SK-N-SH (cell line): ENCODE results near the gene CBLL2. TPM values are rescaled to one million over a fixed set of nuclear protein-coding genes. Genes with fewer than 3 reads are reported as not detected.

Experiments
- CTCF ChIA-PET: fragments of 300-600, 350-600 bp; formaldehyde crosslinking; extraction: SDS; loops from one replicate; lab custom pipeline; 2021; lab: Yijun Ruan, JAX
- POLR2A ChIA-PET: fragments of 350-600 bp; sonication (Branson Sonifier 250); formaldehyde crosslinking; extraction: SDS; loops from one replicate; lab custom pipeline; 2020; ENCODE audit warnings: antibody characterized with exemption, inconsistent platforms; lab: Yijun Ruan, JAX
- DNase-seq: peaks from one replicate; pipeline ENCODE4 v3.0.0; 2012
- H2AFZ ChIP-seq: fragments of 200-600 bp; sonication (generic); 2 replicates; pipeline ENCODE4 v1.8.1; 2016; ENCODE audit warnings: antibody characterized with exemption, mild to moderate bottlenecking, low read depth
- H3F3A ChIP-seq: fragments of 200-600 bp; sonication (generic); replicated peaks from 2 replicates; pipeline ENCODE3; 2016; ENCODE audit warnings: antibody characterized with exemption, mild to moderate bottlenecking; ENCODE audit not compliant: insufficient read depth
- H3K27ac ChIP-seq, 2 experiments: fragments of 200-500 bp in 1 of 2; fragments of 200-600 bp in 1 of 2; sonication (Bioruptor generic) in 1 of 2; sonication (generic), shearing (Covaris generic) in 1 of 2; 2 replicates each; pipeline versions ENCODE4 v1.5.1 to v1.6.1; 2014 to 2016; ENCODE audit warnings: low read depth in 2 of 2, inconsistent platforms in 1 of 2, low read length in 1 of 2, mild to moderate bottlenecking in 1 of 2, mixed read lengths in 1 of 2
- H3K27me3 ChIP-seq: fragments of 200-600 bp; sonication (generic), shearing (Covaris generic); 2 replicates; pipeline ENCODE4 v1.6.1; 2016; ENCODE audit warnings: mixed run types; ENCODE audit not compliant: insufficient read depth
- H3K36me3 ChIP-seq, 2 experiments: fragments of 200-500 bp in 1 of 2; fragments of 200-600 bp in 1 of 2; sonication (Bioruptor generic) in 1 of 2; sonication (generic) in 1 of 2; replicated peaks in 1 of 2; 2 replicates each; pipeline versions ENCODE3 to v1.5.1; 2014 to 2016; ENCODE audit warnings: low read length in 1 of 2, mild to moderate bottlenecking in 1 of 2; ENCODE audit not compliant: insufficient read depth in 2 of 2, control insufficient read depth in 1 of 2
- H3K4me1 ChIP-seq, 2 experiments: fragments of 200-500 bp in 1 of 2; fragments of 200-600 bp in 1 of 2; sonication (Bioruptor generic) in 1 of 2; sonication (generic), shearing (Covaris generic) in 1 of 2; 2 replicates each; pipeline versions ENCODE4 v1.5.1 to v1.6.1; 2014 to 2016; ENCODE audit warnings: low read depth in 1 of 2, low read length in 1 of 2, mixed run types in 1 of 2; ENCODE audit not compliant: insufficient read depth in 2 of 2, control insufficient read depth in 1 of 2
- H3K4me2 ChIP-seq: fragments of 200-600 bp; sonication (generic), shearing (Covaris generic); 2 replicates; pipeline ENCODE4 v1.6.1; 2017; ENCODE audit warnings: mixed run types
- H3K4me3 ChIP-seq, 2 experiments: fragments of 200-500 bp in 1 of 2; fragments of 200-600 bp in 1 of 2; sonication (Bioruptor generic) in 1 of 2; sonication (generic), shearing (Covaris generic) in 1 of 2; 2 replicates each; pipeline versions ENCODE4 v1.5.1 to v1.8.1; 2014 to 2016; ENCODE audit warnings: low read depth in 2 of 2, inconsistent platforms in 1 of 2, low read length in 1 of 2, mild to moderate bottlenecking in 1 of 2, mixed read lengths in 1 of 2, moderate library complexity in 1 of 2
- H3K79me2 ChIP-seq: fragments of 200-600 bp; sonication (generic); 2 replicates; pipeline ENCODE4 v1.8.1; 2017; ENCODE audit warnings: mild to moderate bottlenecking; ENCODE audit not compliant: insufficient read depth
- H3K9ac ChIP-seq: fragments of 200-600 bp; sonication (generic); 2 replicates; pipeline ENCODE4 v1.6.1; 2017; ENCODE audit warnings: mixed run types
- H3K9me2 ChIP-seq: fragments of 200-600 bp; sonication (generic); 2 replicates; pipeline ENCODE4 v1.6.1; 2017; ENCODE audit warnings: mixed run types
- H3K9me3 ChIP-seq: fragments of 200-600 bp; sonication (generic); 2 replicates; pipeline ENCODE4 v1.6.1; 2017; ENCODE audit warnings: mixed run types, mild to moderate bottlenecking, moderate library complexity
- H4K20me1 ChIP-seq: fragments of 200-600 bp; sonication (generic); 2 replicates; pipeline ENCODE4 v1.6.1; 2017; ENCODE audit warnings: mild to moderate bottlenecking, mixed run types; ENCODE audit not compliant: insufficient read depth
- FOSL2 ChIP-seq: IDR thresholded peaks from 2 replicates; pipeline ENCODE4 v1.4.0; 2012; ENCODE audit warnings: low read depth, mild to moderate bottlenecking, moderate library complexity, borderline replicate concordance
- FOXJ3 ChIP-seq: sonication (generic); formaldehyde crosslinking; IDR thresholded peaks from 2 replicates; pipeline ENCODE4 v1.5.1; 2020; ENCODE audit warnings: mild to moderate bottlenecking, missing genetic modification reagents
- GATA2 ChIP-seq: sonication (generic); formaldehyde crosslinking; IDR thresholded peaks from 2 replicates; pipeline ENCODE4 v1.5.0; 2020; ENCODE audit warnings: mild to moderate bottlenecking, missing genetic modification reagents
- whole genome bisulfite sequencing: methylation state at CpG from one replicate; pipeline ENCODE4 v1.1.6; 2017; ENCODE audit warnings: low lambda C conversion rate; 5-methylcytosine and 5-hydroxymethylcytosine counted together
- polyA plus RNA-seq, 3 experiments: library from polyadenylated mRNA; depleted of rRNA; stranded (reverse); fragments of >200 nt; gene quantifications; 2 replicates each; pipeline ENCODE4 v1.2.3, GENCODE V29; 2012

Gene CBLL2
- polyA plus RNA-seq, 1 of the 3 experiments (the other 2 are of a cell fraction): not detected

- H3K79me2 ChIP-seq: no peaks in the 10 kb centered on the region
- H3K9me2 ChIP-seq: no peaks in the 10 kb centered on the region
- no peak overlapping the region for H2AFZ ChIP-seq
- no peak for DNase-seq
- POLR2A ChIA-PET: no interaction called here
- no peaks in the 10 kb centered on the region for H3K4me1 ChIP-seq
- TF ChIP-seq GATA2: no peak
- TF ChIP-seq, all 33 proteins: peak for 0
- Histone ChIP-seq H3K27ac (no peak overlapping the region), H3F3A (no peaks in the 10 kb centered on the region), H3K9me3 (no peaks in the 10 kb centered on the region), H3K36me3 (no peaks in the 10 kb centered on the region), H3K4me2 (no peak overlapping the region), H3K9ac (no peak overlapping the region), H4K20me1 (no peaks in the 10 kb centered on the region), H3K27me3 (peaks cover 12% of the 10 kb centered on the region), H3K4me3 (no peak overlapping the region)
- CTCF ChIA-PET: interaction anchor here (0.7 kb wide), 1 partner anchor 94 kb away, joined by 4 read pairs; no protein-coding TSS in a partner anchor
- WGBS: 36% methylated on average over 12 of the region's 12 CpGs
These were observed 47.6 kb downstream of the CBLL2 start for GRCh38 chrX:22320236-22320873.

DNA sequence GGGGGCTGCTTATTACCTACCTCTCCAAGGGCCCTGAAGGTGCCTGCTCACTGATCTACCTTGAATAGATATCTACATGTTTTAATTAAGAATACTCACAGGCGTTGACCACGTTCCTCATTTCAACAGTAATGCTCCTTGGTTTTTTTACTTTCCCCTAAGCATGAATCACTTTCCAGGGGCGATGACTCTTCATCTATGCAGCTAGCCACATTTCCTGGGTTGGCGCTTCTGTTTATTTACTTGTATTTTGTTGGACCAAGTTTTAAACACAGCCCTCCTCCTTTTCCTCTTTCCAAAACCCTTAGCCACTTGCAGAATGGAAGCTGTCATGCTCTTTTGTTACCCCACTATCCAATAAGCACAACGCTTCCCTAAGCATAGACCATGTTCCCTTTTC lies 50.8 kb downstream of the CBLL2 start:
- DNase-seq: no peak
- ChIA-PET CTCF (no interaction called here), POLR2A (no interaction called here)
- Histone ChIP-seq H3K36me3 (no peaks in the 10 kb centered on the region), H3K4me1 (no peaks in the 10 kb centered on the region), H3K4me2 (no peak overlapping the region), H3K27ac (no peak overlapping the region), H3K79me2 (no peaks in the 10 kb centered on the region), H3K9me2 (no peaks in the 10 kb centered on the region), H4K20me1 (no peaks in the 10 kb centered on the region), H3K27me3 (peaks cover 12% of the 10 kb centered on the region), H3K9ac (no peak overlapping the region), H2AFZ (no peak overlapping the region), H3K9me3 (no peaks in the 10 kb centered on the region), H3F3A (no peaks in the 10 kb centered on the region), H3K4me3 (no peak overlapping the region)
- WGBS: 38% methylated on average over 5 of the region's 5 CpGs
- TF ChIP-seq FOSL2 (peak; percentile 10; the same call in 1 of the 2 replicates), FOXJ3 (CRISPR knock-in tag) (no peak)

Other genes starting within 250 kb of the CBLL2 start
- gene PHEX, start 240.6 kb upstream of the CBLL2 start, polyA plus RNA-seq (2012; rRNA removed): 0.35 and 0.41 TPM in 2 replicates